Measurements from ENCODE around the gene COA4. TPM values are rescaled to one million over a fixed set of nuclear protein-coding genes. Genes with fewer than 3 reads are reported as not detected.

COA4 gene
- total and polyA plus RNA-seq, 4 donors: 37.6 to 94.2 (median 76.2) TPM

DNA sequence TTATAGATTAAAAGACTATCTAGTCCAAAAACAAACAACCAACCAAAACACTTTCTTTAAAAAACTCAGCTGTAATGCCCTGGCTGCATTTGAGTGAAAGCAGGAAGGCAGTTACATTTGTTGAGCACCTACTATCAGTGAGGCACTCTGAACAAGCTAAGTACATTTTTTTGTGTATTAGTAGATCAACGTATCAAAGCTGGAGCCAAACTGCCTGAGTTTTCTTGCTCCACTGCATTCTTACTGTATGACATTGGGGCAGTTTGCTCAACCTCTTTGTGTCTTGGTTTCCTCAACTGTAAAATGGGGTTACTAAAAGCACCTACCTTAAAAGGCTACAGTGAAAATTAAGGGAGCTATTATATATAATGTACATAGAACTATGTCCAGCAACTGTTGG, 22.0 kb downstream of the COA4 start:
- Histone ChIP-seq H3K9ac (ENCODE audit: low read depth in 1 of 2, low read length in 2 of 2) (no peak overlapping the region), H3K4me1 (ENCODE audit: control insufficient read depth in 4 of 4, insufficient read depth in 4 of 4, low read length in 3 of 4) (no peaks in the 10 kb centered on the region), H3K27me3 (ENCODE audit: control insufficient read depth in 4 of 4, insufficient read depth in 4 of 4, low read length in 3 of 4) (no peaks in the 10 kb centered on the region), H3K9me3 (ENCODE audit: control insufficient read depth in 4 of 4, low read length in 3 of 4) (no peaks in the 10 kb centered on the region), H3K36me3 (ENCODE audit: control insufficient read depth in 4 of 4, insufficient read depth in 3 of 4, low read depth in 1 of 4, low read length in 3 of 4) (peaks cover 0 to 6% (median 3%) of the 10 kb centered on the region in 4 donors), H3K27ac (ENCODE audit: low read depth in 1 of 2, low read length in 2 of 2) (no peak overlapping the region), H3K4me3 (ENCODE audit: low read depth in 1 of 3, low read length in 3 of 3) (no peak overlapping the region)
- WGBS: 100% methylated on average over 1 of the region's 1 CpG
- TF ChIP-seq GABPA (IDR thresholded peaks at IDR 0.05 in 1 of 2, conservative IDR thresholded peaks at IDR 0.05 in 1 of 2) (no peak), SP1 (IDR thresholded peaks at IDR 0.05) (no peak), HNF4G (IDR thresholded peaks at IDR 0.05) (no peak)
- DNase-seq (ENCODE audit: low spot score): no peak

DNA sequence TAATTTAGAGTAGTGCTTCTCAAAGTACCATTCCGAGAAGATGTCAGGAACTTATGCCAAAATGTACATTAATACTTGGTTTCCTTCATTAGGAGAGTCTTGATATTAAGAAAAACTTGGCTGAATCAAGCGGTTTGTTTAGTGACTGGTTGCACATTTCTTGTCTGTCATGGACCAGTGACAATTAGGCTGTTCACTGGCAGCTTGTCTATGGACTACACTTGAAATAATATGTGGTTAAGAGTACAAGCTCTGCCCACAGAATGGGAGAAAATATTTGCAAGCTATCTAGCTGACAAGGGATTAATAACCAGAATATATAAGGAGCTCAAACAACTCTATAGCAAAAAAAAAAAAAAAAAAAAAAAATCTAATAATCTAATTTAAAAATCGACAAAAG, 24.6 kb downstream of the COA4 start:
- Histone ChIP-seq H3K27ac (ENCODE audit: low read depth in 1 of 2, low read length in 2 of 2) (no peak overlapping the region), H3K36me3 (ENCODE audit: control insufficient read depth in 4 of 4, insufficient read depth in 3 of 4, low read depth in 1 of 4, low read length in 3 of 4) (peaks cover 0 to 6% (median 2%) of the 10 kb centered on the region in 4 donors), H3K4me1 (ENCODE audit: control insufficient read depth in 4 of 4, insufficient read depth in 4 of 4, low read length in 3 of 4) (no peaks in the 10 kb centered on the region), H3K9me3 (ENCODE audit: control insufficient read depth in 4 of 4, low read length in 3 of 4) (no peaks in the 10 kb centered on the region), H3K4me3 (ENCODE audit: low read depth in 1 of 3, low read length in 3 of 3) (no peak overlapping the region), H3K27me3 (ENCODE audit: control insufficient read depth in 4 of 4, insufficient read depth in 4 of 4, low read length in 3 of 4) (no peaks in the 10 kb centered on the region), H3K9ac (ENCODE audit: low read depth in 1 of 2, low read length in 2 of 2) (no peak overlapping the region)
- no peak for DNase-seq (ENCODE audit: low spot score)
- 99% methylated on average over 3 of the region's 3 CpGs for WGBS
- no peak for TF ChIP-seq HNF4A (conservative IDR thresholded peaks at IDR 0.05)
- TF ChIP-seq, protein P1, sequence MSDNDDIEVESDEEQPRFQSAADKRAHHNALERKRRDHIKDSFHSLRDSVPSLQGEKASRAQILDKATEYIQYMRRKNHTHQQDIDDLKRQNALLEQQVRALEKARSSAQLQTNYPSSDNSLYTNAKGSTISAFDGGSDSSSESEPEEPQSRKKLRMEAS (IDR thresholded peaks at IDR 0.05): no peak
- TF ChIP-seq SP1 (IDR thresholded peaks at IDR 0.05): no peak
- no peak for TF ChIP-seq FOXA1 (IDR thresholded peaks at IDR 0.05)
- TF ChIP-seq, protein P2, sequence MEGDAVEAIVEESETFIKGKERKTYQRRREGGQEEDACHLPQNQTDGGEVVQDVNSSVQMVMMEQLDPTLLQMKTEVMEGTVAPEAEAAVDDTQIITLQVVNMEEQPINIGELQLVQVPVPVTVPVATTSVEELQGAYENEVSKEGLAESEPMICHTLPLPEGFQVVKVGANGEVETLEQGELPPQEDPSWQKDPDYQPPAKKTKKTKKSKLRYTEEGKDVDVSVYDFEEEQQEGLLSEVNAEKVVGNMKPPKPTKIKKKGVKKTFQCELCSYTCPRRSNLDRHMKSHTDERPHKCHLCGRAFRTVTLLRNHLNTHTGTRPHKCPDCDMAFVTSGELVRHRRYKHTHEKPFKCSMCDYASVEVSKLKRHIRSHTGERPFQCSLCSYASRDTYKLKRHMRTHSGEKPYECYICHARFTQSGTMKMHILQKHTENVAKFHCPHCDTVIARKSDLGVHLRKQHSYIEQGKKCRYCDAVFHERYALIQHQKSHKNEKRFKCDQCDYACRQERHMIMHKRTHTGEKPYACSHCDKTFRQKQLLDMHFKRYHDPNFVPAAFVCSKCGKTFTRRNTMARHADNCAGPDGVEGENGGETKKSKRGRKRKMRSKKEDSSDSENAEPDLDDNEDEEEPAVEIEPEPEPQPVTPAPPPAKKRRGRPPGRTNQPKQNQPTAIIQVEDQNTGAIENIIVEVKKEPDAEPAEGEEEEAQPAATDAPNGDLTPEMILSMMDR (IDR thresholded peaks at IDR 0.05; ENCODE audit: low read depth, low read length, missing input control): no peak
- TF ChIP-seq RXRA (IDR thresholded peaks at IDR 0.05): no peak
- no peak for TF ChIP-seq EGR1 (IDR thresholded peaks at IDR 0.05; ENCODE audit: low read depth in 2 of 2)
- no peak for TF ChIP-seq FOXA2 (IDR thresholded peaks at IDR 0.05)
- TF ChIP-seq, protein P3, sequence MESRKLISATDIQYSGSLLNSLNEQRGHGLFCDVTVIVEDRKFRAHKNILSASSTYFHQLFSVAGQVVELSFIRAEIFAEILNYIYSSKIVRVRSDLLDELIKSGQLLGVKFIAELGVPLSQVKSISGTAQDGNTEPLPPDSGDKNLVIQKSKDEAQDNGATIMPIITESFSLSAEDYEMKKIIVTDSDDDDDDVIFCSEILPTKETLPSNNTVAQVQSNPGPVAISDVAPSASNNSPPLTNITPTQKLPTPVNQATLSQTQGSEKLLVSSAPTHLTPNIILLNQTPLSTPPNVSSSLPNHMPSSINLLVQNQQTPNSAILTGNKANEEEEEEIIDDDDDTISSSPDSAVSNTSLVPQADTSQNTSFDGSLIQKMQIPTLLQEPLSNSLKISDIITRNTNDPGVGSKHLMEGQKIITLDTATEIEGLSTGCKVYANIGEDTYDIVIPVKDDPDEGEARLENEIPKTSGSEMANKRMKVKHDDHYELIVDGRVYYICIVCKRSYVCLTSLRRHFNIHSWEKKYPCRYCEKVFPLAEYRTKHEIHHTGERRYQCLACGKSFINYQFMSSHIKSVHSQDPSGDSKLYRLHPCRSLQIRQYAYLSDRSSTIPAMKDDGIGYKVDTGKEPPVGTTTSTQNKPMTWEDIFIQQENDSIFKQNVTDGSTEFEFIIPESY (IDR thresholded peaks at IDR 0.05): no peak

DNA sequence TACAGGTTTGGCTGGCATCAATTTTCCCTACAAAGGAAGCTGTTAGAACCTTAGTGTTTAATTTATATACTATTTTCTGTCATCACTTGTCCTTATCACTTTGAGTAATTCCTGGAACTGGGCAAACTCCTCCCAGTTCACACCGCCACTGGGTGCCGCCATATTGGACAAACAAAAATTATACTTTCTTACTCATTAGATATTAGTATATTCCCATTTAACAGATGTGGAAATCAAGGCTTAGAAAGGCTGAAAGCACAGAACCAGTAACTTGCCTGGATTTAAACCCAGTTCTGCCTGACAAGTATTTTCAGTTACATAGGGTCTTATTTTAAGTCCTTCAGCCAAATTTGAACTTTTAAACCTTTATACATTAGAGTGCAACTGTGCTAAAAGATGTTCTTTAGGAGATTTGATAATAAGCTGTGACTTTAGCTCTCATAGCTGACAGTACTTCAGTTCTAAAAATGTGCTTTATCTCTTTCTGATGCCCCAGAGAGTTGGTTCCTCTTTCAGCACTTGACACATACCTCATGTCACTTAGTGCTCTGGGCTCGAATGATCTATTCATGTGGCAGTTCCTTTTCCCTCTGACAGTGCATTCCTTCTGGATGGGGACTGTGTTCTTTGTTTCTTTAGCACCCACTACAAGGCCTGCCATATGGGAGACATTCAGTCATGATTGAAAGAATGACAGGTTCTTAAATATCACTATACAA, 25.4 kb downstream of the COA4 start:
- no peak overlapping the region for H3K27ac ChIP-seq (ENCODE audit: low read depth in 1 of 2, low read length in 2 of 2)
- H3K4me1 ChIP-seq (ENCODE audit: control insufficient read depth in 4 of 4, insufficient read depth in 4 of 4, low read length in 3 of 4): no peaks in the 10 kb centered on the region
- no peak for DNase-seq (ENCODE audit: low spot score)
- H3K9me3 ChIP-seq (ENCODE audit: control insufficient read depth in 4 of 4, low read length in 3 of 4): no peaks in the 10 kb centered on the region
- no peaks in the 10 kb centered on the region for H3K27me3 ChIP-seq (ENCODE audit: control insufficient read depth in 4 of 4, insufficient read depth in 4 of 4, low read length in 3 of 4)
- H3K9ac ChIP-seq (ENCODE audit: low read depth in 1 of 2, low read length in 2 of 2): no peak overlapping the region
- peaks cover 0 to 6% (median 2%) of the 10 kb centered on the region in 4 donors for H3K36me3 ChIP-seq (ENCODE audit: control insufficient read depth in 4 of 4, insufficient read depth in 3 of 4, low read depth in 1 of 4, low read length in 3 of 4)
- WGBS: 93% methylated on average over 3 of the region's 3 CpGs
- no peak overlapping the region for H3K4me3 ChIP-seq (ENCODE audit: low read depth in 1 of 3, low read length in 3 of 3)
- TF ChIP-seq, protein P3 (IDR thresholded peaks at IDR 0.05): no peak
- TF ChIP-seq RAD21 (IDR thresholded peaks at IDR 0.05) (no peak), SP1 (IDR thresholded peaks at IDR 0.05) (no peak), HNF4A (conservative IDR thresholded peaks at IDR 0.05) (no peak)
- TF ChIP-seq, protein P4, sequence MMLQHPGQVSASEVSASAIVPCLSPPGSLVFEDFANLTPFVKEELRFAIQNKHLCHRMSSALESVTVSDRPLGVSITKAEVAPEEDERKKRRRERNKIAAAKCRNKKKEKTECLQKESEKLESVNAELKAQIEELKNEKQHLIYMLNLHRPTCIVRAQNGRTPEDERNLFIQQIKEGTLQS (IDR thresholded peaks at IDR 0.05): no peak
- TF ChIP-seq, protein P5, sequence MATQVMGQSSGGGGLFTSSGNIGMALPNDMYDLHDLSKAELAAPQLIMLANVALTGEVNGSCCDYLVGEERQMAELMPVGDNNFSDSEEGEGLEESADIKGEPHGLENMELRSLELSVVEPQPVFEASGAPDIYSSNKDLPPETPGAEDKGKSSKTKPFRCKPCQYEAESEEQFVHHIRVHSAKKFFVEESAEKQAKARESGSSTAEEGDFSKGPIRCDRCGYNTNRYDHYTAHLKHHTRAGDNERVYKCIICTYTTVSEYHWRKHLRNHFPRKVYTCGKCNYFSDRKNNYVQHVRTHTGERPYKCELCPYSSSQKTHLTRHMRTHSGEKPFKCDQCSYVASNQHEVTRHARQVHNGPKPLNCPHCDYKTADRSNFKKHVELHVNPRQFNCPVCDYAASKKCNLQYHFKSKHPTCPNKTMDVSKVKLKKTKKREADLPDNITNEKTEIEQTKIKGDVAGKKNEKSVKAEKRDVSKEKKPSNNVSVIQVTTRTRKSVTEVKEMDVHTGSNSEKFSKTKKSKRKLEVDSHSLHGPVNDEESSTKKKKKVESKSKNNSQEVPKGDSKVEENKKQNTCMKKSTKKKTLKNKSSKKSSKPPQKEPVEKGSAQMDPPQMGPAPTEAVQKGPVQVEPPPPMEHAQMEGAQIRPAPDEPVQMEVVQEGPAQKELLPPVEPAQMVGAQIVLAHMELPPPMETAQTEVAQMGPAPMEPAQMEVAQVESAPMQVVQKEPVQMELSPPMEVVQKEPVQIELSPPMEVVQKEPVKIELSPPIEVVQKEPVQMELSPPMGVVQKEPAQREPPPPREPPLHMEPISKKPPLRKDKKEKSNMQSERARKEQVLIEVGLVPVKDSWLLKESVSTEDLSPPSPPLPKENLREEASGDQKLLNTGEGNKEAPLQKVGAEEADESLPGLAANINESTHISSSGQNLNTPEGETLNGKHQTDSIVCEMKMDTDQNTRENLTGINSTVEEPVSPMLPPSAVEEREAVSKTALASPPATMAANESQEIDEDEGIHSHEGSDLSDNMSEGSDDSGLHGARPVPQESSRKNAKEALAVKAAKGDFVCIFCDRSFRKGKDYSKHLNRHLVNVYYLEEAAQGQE (IDR thresholded peaks at IDR 0.05): no peak
